ENCODE data around the gene POLQ. TPM values are rescaled to one million over a fixed set of nuclear protein-coding genes. Genes with fewer than 3 reads are reported as not detected.

Gene POLQ
- total RNA-seq, 1 experiment from 2014 or later: 20.3 TPM

DNA sequence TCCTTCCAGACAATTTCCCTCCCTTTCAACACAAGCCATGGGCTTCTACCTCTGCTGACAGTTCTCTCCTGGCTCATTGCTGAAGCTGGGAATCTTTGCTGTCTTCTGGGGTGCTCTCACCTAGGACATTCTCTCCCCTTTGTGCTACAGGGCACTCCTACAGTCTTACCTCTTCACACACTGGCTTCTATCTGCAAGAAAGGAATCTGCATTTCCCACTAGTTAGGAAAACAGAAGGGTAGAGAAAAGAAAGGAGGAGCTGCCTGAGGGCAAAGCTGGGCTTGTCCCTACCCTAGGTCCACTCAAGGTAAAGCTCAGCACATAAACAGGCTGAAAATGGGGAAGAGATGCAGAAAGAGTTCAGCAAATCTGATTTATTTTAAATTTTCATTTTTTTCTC, 16.4 kb upstream of the POLQ start:
- ChIA-PET CTCF (interaction anchor here (1.1 kb wide), 1 partner anchor 15 kb away, joined by 3 read pairs; no protein-coding TSS in a partner anchor), POLR2A (ENCODE audit: low non-redundant PET) (no interaction called here)
- no TSS peak for BruUV-seq (replicated peaks)
- Histone ChIP-seq H3K4me3 (ENCODE audit: low read depth, low read length, poor library complexity, severe bottlenecking) (no peak overlapping the region), H3K36me3 (ENCODE audit: insufficient read depth, low read length, poor library complexity, severe bottlenecking) (no peaks in the 10 kb centered on the region), H3K9me3 (ENCODE audit: low read depth, low read length, poor library complexity, severe bottlenecking) (no peaks in the 10 kb centered on the region), H3K4me1 (ENCODE audit: insufficient read depth, low read length, poor library complexity, severe bottlenecking) (no peaks in the 10 kb centered on the region), H3K27me3 (replicated peaks; ENCODE audit: insufficient read depth, low read depth, low read length, poor library complexity) (no peaks in the 10 kb centered on the region), H3K27ac (ENCODE audit: low read depth, low read length, poor library complexity, severe bottlenecking) (no peak overlapping the region)
- no peak for DNase-seq (ENCODE audit: low spot score)
- TF ChIP-seq, protein P1, sequence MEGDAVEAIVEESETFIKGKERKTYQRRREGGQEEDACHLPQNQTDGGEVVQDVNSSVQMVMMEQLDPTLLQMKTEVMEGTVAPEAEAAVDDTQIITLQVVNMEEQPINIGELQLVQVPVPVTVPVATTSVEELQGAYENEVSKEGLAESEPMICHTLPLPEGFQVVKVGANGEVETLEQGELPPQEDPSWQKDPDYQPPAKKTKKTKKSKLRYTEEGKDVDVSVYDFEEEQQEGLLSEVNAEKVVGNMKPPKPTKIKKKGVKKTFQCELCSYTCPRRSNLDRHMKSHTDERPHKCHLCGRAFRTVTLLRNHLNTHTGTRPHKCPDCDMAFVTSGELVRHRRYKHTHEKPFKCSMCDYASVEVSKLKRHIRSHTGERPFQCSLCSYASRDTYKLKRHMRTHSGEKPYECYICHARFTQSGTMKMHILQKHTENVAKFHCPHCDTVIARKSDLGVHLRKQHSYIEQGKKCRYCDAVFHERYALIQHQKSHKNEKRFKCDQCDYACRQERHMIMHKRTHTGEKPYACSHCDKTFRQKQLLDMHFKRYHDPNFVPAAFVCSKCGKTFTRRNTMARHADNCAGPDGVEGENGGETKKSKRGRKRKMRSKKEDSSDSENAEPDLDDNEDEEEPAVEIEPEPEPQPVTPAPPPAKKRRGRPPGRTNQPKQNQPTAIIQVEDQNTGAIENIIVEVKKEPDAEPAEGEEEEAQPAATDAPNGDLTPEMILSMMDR (conservative IDR thresholded peaks at IDR 0.05; ENCODE audit: low read depth, low read length): no peak
- no peak for TF ChIP-seq EZH2 (IDR thresholded peaks at IDR 0.05; ENCODE audit: borderline replicate concordance, low read depth, low read length, poor library complexity, severe bottlenecking)
- intact Hi-C loops (cut with micrococcal nuclease; ENCODE audit: unreplicated experiment): no loop called here

DNA sequence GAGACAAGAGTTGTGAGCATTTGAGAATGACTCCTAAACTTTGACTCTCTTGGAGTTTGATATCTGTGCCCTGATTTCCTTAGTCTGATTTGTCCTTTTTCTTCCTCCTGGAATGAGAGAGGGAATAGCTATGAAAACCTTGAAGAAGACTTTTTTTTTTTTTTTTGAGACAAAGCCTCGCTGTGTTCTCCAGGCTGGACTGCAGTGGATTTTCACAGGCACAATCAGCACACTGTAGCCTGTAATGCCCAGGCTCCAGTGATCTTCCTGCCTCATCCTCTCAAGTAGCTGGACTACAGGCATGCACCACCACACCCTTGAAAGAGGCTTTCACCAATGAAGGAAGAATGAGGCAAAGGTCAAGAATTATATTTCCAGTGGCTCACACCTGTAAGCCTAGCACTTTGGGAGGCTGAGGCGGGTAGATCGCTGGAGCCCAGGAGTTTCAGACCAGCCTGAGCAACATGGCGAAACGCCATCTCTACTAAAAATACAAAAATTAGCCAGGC, 11.7 kb upstream of the POLQ start:
- no peaks in the 10 kb centered on the region for H3K27me3 ChIP-seq (replicated peaks; ENCODE audit: insufficient read depth, low read depth, low read length, poor library complexity)
- TF ChIP-seq EZH2 (IDR thresholded peaks at IDR 0.05; ENCODE audit: borderline replicate concordance, low read depth, low read length, poor library complexity, severe bottlenecking): no peak
- BruUV-seq (replicated peaks): no TSS peak
- no peak overlapping the region for H3K27ac ChIP-seq (ENCODE audit: low read depth, low read length, poor library complexity, severe bottlenecking)
- intact Hi-C loops (cut with micrococcal nuclease; ENCODE audit: unreplicated experiment): no loop called here
- no peaks in the 10 kb centered on the region for H3K36me3 ChIP-seq (ENCODE audit: insufficient read depth, low read length, poor library complexity, severe bottlenecking)
- CTCF ChIA-PET: no interaction called here
- DNase-seq (ENCODE audit: low spot score): no peak
- POLR2A ChIA-PET (ENCODE audit: low non-redundant PET): no interaction called here
- no peaks in the 10 kb centered on the region for H3K4me1 ChIP-seq (ENCODE audit: insufficient read depth, low read length, poor library complexity, severe bottlenecking)
- no peaks in the 10 kb centered on the region for H3K9me3 ChIP-seq (ENCODE audit: low read depth, low read length, poor library complexity, severe bottlenecking)
- H3K4me3 ChIP-seq (ENCODE audit: low read depth, low read length, poor library complexity, severe bottlenecking): no peak overlapping the region

DNA sequence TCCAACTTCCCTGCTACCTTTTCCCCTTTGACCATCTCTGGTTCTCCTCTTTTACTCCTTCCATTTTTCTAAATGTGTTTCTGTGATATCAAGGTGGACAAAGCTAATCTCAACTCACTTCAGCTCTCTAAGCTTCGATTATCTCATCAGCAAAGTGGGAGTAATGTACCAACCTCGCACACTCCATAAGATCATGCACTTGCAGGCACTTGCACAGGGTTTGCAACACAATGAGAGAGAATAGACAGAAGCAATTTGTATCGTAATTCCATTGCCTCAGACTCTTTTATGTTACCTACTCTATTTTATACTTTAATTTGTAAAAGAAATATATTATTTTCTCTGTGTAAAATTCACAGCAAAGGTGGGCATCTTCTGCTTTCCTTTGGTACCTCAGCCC, 7.0 kb upstream of the POLQ start:
- TF ChIP-seq EZH2 (IDR thresholded peaks at IDR 0.05; ENCODE audit: borderline replicate concordance, low read depth, low read length, poor library complexity, severe bottlenecking): no peak
- TF ChIP-seq, protein P1 (conservative IDR thresholded peaks at IDR 0.05; ENCODE audit: low read depth, low read length): no peak
- Histone ChIP-seq H3K4me3 (ENCODE audit: low read depth, low read length, poor library complexity, severe bottlenecking) (no peak overlapping the region), H3K9me3 (ENCODE audit: low read depth, low read length, poor library complexity, severe bottlenecking) (no peaks in the 10 kb centered on the region), H3K27ac (ENCODE audit: low read depth, low read length, poor library complexity, severe bottlenecking) (no peak overlapping the region), H3K27me3 (replicated peaks; ENCODE audit: insufficient read depth, low read depth, low read length, poor library complexity) (no peaks in the 10 kb centered on the region), H3K36me3 (ENCODE audit: insufficient read depth, low read length, poor library complexity, severe bottlenecking) (no peaks in the 10 kb centered on the region), H3K4me1 (ENCODE audit: insufficient read depth, low read length, poor library complexity, severe bottlenecking) (no peaks in the 10 kb centered on the region)
- intact Hi-C loops (cut with micrococcal nuclease; ENCODE audit: unreplicated experiment): no loop called here
- no peak for DNase-seq (ENCODE audit: low spot score)
- POLR2A ChIA-PET (ENCODE audit: low non-redundant PET): no interaction called here
- CTCF ChIA-PET: no interaction called here
- BruUV-seq (replicated peaks): no TSS peak

DNA sequence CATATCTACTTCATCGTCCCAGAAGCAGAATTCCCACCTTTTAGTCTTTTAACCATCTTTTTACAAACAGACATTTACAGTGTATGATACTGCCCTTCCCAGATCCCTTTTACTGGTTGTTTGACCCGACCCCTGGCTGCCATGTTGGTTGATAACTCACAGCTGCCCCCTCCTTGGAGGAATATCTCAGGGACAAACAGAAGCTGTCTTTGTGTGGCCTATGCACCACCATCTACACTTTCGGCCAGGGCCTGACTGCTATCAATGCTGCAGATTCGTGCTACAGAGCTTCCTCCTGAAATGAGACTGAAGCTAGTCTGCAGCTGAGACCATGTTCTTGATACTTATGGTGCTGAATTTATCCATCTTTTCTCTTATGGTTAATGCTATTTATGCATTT, 6.6 kb upstream of the POLQ start:
- CTCF ChIA-PET: no interaction called here
- no peak overlapping the region for H3K4me3 ChIP-seq (ENCODE audit: low read depth, low read length, poor library complexity, severe bottlenecking)
- POLR2A ChIA-PET (ENCODE audit: low non-redundant PET): no interaction called here
- H3K27me3 ChIP-seq (replicated peaks; ENCODE audit: insufficient read depth, low read depth, low read length, poor library complexity): no peaks in the 10 kb centered on the region
- no TSS peak for BruUV-seq (replicated peaks)
- no peak overlapping the region for H3K27ac ChIP-seq (ENCODE audit: low read depth, low read length, poor library complexity, severe bottlenecking)
- intact Hi-C loops (cut with micrococcal nuclease; ENCODE audit: unreplicated experiment): no loop called here
- no peak for TF ChIP-seq EZH2 (IDR thresholded peaks at IDR 0.05; ENCODE audit: borderline replicate concordance, low read depth, low read length, poor library complexity, severe bottlenecking)
- TF ChIP-seq, protein P1 (conservative IDR thresholded peaks at IDR 0.05; ENCODE audit: low read depth, low read length): no peak
- H3K4me1 ChIP-seq (ENCODE audit: insufficient read depth, low read length, poor library complexity, severe bottlenecking): no peaks in the 10 kb centered on the region
- no peak for DNase-seq (ENCODE audit: low spot score)
- H3K9me3 ChIP-seq (ENCODE audit: low read depth, low read length, poor library complexity, severe bottlenecking): no peaks in the 10 kb centered on the region
- no peaks in the 10 kb centered on the region for H3K36me3 ChIP-seq (ENCODE audit: insufficient read depth, low read length, poor library complexity, severe bottlenecking)
